HCT116 (cell line): ENCODE data around the gene NAALADL2. TPM values are rescaled to one million over a fixed set of nuclear protein-coding genes. Genes with fewer than 3 reads are reported as not detected.

ENCODE experiments used
- ATAC-seq: fragments of 200-7000 bp; cut with Tn5 transposase; 2 replicates; pipeline ENCODE4 v1.9.1; 2020; ENCODE audit warnings: mild to moderate bottlenecking, moderate library complexity
- BruUV-seq: library from RNA; stranded (reverse); fragments of 400-500 nt; replicated peaks from 2 replicates; lab custom pipeline; 2021; lab: Mats Ljungman, UMichigan
- CTCF ChIA-PET: fragments of 300-600 bp; sonication (Branson Sonifier 250); formaldehyde crosslinking; loops from one replicate; lab custom pipeline; 2021; ENCODE audit warnings: antibody characterized with exemption; lab: Charles Lee
- POLR2A ChIA-PET: fragments of 300-600, 350-600 bp; sonication (Branson Sonifier 250); formaldehyde crosslinking; loops from one replicate; lab custom pipeline; 2021; ENCODE audit warnings: antibody characterized with exemption; lab: Charles Lee
- RAD21 ChIA-PET, 2 experiments: fragments of 300-600 bp; sonication (Branson Sonifier 250); formaldehyde crosslinking; loops; one replicate each; lab custom pipeline; 2023; ENCODE audit warnings: low total read pairs in 2 of 2; ENCODE audit not compliant: uncharacterized antibody in 2 of 2, unreplicated experiment in 2 of 2, low non-redundant PET in 1 of 2; lab: Charles Lee
- DNase-seq: peaks from one replicate; pipeline ENCODE4 v3.0.0-alpha.2; 2010; ENCODE audit warnings: low read depth, low spot score
- H2AFZ ChIP-seq: fragments of 200-600 bp; shearing (Covaris generic), sonication (generic); 2 replicates; pipeline ENCODE4 v1.6.1; 2017; ENCODE audit warnings: low read depth, mixed run types, mixed read lengths, antibody characterized with exemption, low read length; ENCODE audit not compliant: poor library complexity, severe bottlenecking
- H3K27ac ChIP-seq: 2 replicates; pipeline ENCODE4 v1.5.1; 2012; ENCODE audit warnings: low read depth, low read length
- H3K27me3 ChIP-seq: fragments of 200-600 bp; sonication (generic); 2 replicates; pipeline ENCODE4 v1.6.1; 2016; ENCODE audit warnings: mixed run types, low read length, mixed read lengths; ENCODE audit not compliant: insufficient read depth
- H3K36me3 ChIP-seq, 2 experiments: fragments of 200-500 bp in 1 of 2; fragments of 200-600 bp in 1 of 2; sonication (Bioruptor generic) in 1 of 2; sonication (generic) in 1 of 2; 2 replicates each; pipeline versions ENCODE4 v1.5.1 to v1.6.1; 2014 to 2016; ENCODE audit warnings: low read length in 2 of 2, inconsistent platforms in 1 of 2, mixed read lengths in 1 of 2, mixed run types in 1 of 2; ENCODE audit not compliant: insufficient read depth in 2 of 2, control insufficient read depth in 1 of 2
- H3K4me1 ChIP-seq, 2 experiments: fragments of 200-600 bp in 1 of 2; sonication (generic) in 1 of 2; 2 replicates each; pipeline versions ENCODE4 v1.5.1 to v1.6.1; 2012 to 2017; ENCODE audit warnings: low read length in 2 of 2, inconsistent platforms in 1 of 2, mild to moderate bottlenecking in 1 of 2, mixed read lengths in 1 of 2, mixed run types in 1 of 2, moderate library complexity in 1 of 2; ENCODE audit not compliant: insufficient read depth in 2 of 2, control insufficient read depth in 1 of 2
- H3K4me2 ChIP-seq: fragments of 200-600 bp; sonication (generic); 2 replicates; pipeline ENCODE4 v1.6.1; 2017; ENCODE audit warnings: mixed run types, low read length, mixed read lengths
- H3K4me3 ChIP-seq, 2 experiments: fragments of 200-600 bp in 1 of 2; sonication (generic) in 1 of 2; replicated peaks in 1 of 2; 2 replicates each; pipeline ENCODE4 v1.5.1; 2011 to 2016; ENCODE audit warnings: low read length in 2 of 2, control low read depth in 1 of 2, low read depth in 1 of 2, mild to moderate bottlenecking in 1 of 2, mixed read lengths in 1 of 2, mixed run types in 1 of 2
- H3K79me2 ChIP-seq: fragments of 200-600 bp; sonication (generic); 2 replicates; pipeline ENCODE4 v1.6.1; 2017; ENCODE audit warnings: mild to moderate bottlenecking, mixed run types, low read length, moderate library complexity, mixed read lengths; ENCODE audit not compliant: insufficient read depth
- H3K9ac ChIP-seq: fragments of 200-600 bp; sonication (generic); 2 replicates; pipeline ENCODE4 v1.6.1; 2016; ENCODE audit warnings: low read length, mixed read lengths
- H3K9me2 ChIP-seq: fragments of 200-600 bp; sonication (generic), shearing (Covaris generic); 2 replicates; pipeline ENCODE4 v1.6.1; 2017; ENCODE audit warnings: mixed run types, mild to moderate bottlenecking, moderate library complexity; ENCODE audit not compliant: insufficient read depth
- H3K9me3 ChIP-seq, 2 experiments: fragments of 200-500 bp in 1 of 2; fragments of 200-600 bp in 1 of 2; sonication (Bioruptor generic) in 1 of 2; sonication (generic) in 1 of 2; 2 replicates each; pipeline ENCODE4 v1.6.1; 2014 to 2017; ENCODE audit warnings: low read length in 2 of 2, mixed read lengths in 2 of 2, inconsistent platforms in 1 of 2, low read depth in 1 of 2, mild to moderate bottlenecking in 1 of 2, mixed run types in 1 of 2, moderate library complexity in 1 of 2; ENCODE audit not compliant: control insufficient read depth in 1 of 2, insufficient read depth in 1 of 2
- H4K20me1 ChIP-seq: fragments of 200-600 bp; sonication (generic), shearing (Covaris generic); 2 replicates; pipeline ENCODE4 v1.6.1; 2017; ENCODE audit warnings: mixed run types, mild to moderate bottlenecking, moderate library complexity; ENCODE audit not compliant: insufficient read depth
- CEBPB ChIP-seq: IDR thresholded peaks from 2 replicates; pipeline ENCODE4 v1.6.1; 2012; ENCODE audit warnings: low read depth
- CTCF ChIP-seq, 3 experiments: fragments of 200-600 bp in 1 of 3; sonication (generic) in 1 of 3; IDR thresholded peaks in 2 of 3; conservative IDR thresholded peaks in 1 of 3; 2 replicates each; pipeline ENCODE4 v1.5.1; 2012 to 2017; ENCODE audit warnings: low read depth in 2 of 3, low read length in 2 of 3, antibody characterized with exemption in 1 of 3, borderline replicate concordance in 1 of 3, control low read depth in 1 of 3, mild to moderate bottlenecking in 1 of 3, mixed read lengths in 1 of 3, mixed run types in 1 of 3, moderate library complexity in 1 of 3; ENCODE audit not compliant: insufficient read depth in 1 of 3
- POLR2AphosphoS5 ChIP-seq: IDR thresholded peaks from 2 replicates; pipeline ENCODE4 v1.6.1; 2011; ENCODE audit warnings: mild to moderate bottlenecking, low read depth, low read length, moderate library complexity
- intact Hi-C: fragments of 100-400 bp; cut with micrococcal nuclease; formaldehyde crosslinking; loops from 2 replicates; pipeline ENCODE4 v1.10.0; 2022
- total RNA-seq: library from RNA; stranded (reverse); gene quantifications from one replicate; pipeline ENCODE4 v1.2.1, GENCODE V29; 2021; ENCODE audit not compliant: unreplicated experiment

The NAALADL2 gene
- total RNA-seq, 1 experiment from 2014 or later: 2.9 TPM

DNA sequence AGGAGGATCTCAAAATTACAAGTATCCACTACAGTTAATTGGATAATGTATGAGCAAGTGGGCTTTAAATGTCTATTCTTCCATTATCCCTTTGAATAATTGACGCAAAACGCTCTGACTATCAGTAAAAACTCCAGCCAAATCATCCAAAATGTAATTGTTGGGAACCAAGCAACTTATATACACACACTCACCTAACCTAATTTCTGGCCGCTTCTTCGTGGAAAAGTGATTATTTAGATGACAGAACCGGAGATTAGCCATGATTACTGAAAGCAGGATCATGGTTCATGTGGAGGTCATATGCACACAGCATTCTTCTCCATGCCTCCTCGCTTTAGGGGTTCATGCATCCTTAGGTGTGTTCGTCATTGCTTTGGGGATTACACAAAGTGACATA is 992.4 kb downstream of the NAALADL2 start:
- DNase-seq: no peak
- H3K9me2 ChIP-seq: no peaks in the 10 kb centered on the region
- H3K9ac ChIP-seq: no peak overlapping the region
- no peak for TF ChIP-seq CEBPB
- intact Hi-C loops: no loop called here
- no peaks in the 10 kb centered on the region for H3K27me3 ChIP-seq
- POLR2A ChIA-PET: no interaction called here
- no peak overlapping the region for H3K4me2 ChIP-seq
- CTCF ChIA-PET: no interaction called here
- BruUV-seq: no TSS peak
- RAD21 ChIA-PET: no interaction called here
- H3K27ac ChIP-seq: no peak overlapping the region
- ATAC-seq: no peak
- H4K20me1 ChIP-seq: no peaks in the 10 kb centered on the region
- H3K9me3 ChIP-seq: no peaks in the 10 kb centered on the region
- no peak overlapping the region for H2AFZ ChIP-seq
- H3K4me3 ChIP-seq: no peak overlapping the region
- H3K4me1 ChIP-seq: no peaks in the 10 kb centered on the region
- no peaks in the 10 kb centered on the region for H3K36me3 ChIP-seq
- no peaks in the 10 kb centered on the region for H3K79me2 ChIP-seq

DNA sequence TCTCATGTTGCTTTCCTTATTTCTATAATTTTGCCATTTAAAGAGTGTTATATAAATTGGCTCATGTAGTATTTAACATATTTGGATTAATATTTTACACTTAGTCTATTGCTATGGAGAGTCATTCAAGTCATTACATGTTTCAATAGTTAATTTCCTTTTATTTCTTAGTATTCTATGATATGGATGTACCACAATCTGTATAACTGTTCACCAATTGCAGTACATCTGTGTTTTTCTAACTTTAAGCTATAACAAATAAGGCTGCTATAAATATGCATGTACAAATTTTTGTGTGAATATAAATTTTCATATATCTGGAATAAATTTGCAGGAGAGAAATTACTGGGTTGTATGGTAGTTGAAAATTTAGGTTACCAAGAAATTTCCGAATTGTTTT is 993.4 kb downstream of the NAALADL2 start:
- ATAC-seq (no peak), DNase-seq (no peak)
- ChIA-PET RAD21 (no interaction called here), POLR2A (no interaction called here), CTCF (no interaction called here)
- Histone ChIP-seq H3K79me2 (no peaks in the 10 kb centered on the region), H3K27ac (no peak overlapping the region), H3K9me2 (no peaks in the 10 kb centered on the region), H3K4me1 (no peaks in the 10 kb centered on the region), H3K27me3 (no peaks in the 10 kb centered on the region), H3K9ac (no peak overlapping the region), H3K4me2 (no peak overlapping the region), H3K4me3 (no peak overlapping the region), H2AFZ (no peak overlapping the region), H3K36me3 (no peaks in the 10 kb centered on the region), H4K20me1 (no peaks in the 10 kb centered on the region), H3K9me3 (no peaks in the 10 kb centered on the region)
- no TSS peak for BruUV-seq
- TF ChIP-seq POLR2AphosphoS5 (no peak), CTCF (IDR thresholded peaks at IDR 0.05 in 2 of 3, conservative IDR thresholded peaks at IDR 0.05 in 1 of 3; ENCODE audit: borderline replicate concordance in 1 of 3, insufficient read depth in 1 of 3, low read depth in 2 of 3, low read length in 2 of 3) (no peak)
- intact Hi-C loops: no loop called here
